Liver (tissue), 3 donors: ENCODE data around the gene ZNF287.

ENCODE experiments used
- ATF3 ChIP-seq: IDR thresholded peaks from 2 replicates; pipeline ENCODE4 v1.6.1; 2016; ENCODE audit warnings: antibody characterized with exemption
- CTCF ChIP-seq: fragments of 150-350 bp; IDR thresholded peaks from 2 replicates; pipeline ENCODE4 v1.5.1; 2017; ENCODE audit warnings: improper control_type of control experiment, low read depth, low read length; ENCODE audit not compliant: missing input control
- EGR1 ChIP-seq, 2 donors: IDR thresholded peaks; 2 replicates each; pipeline ENCODE4 v1.6.1; 2016 to 2018; ENCODE audit warnings: antibody characterized with exemption in 2 of 2, low read depth in 2 of 2
- FOXA1 ChIP-seq: IDR thresholded peaks from 2 replicates; pipeline ENCODE4 v1.6.1; 2016; ENCODE audit warnings: antibody characterized with exemption
- FOXA2 ChIP-seq: IDR thresholded peaks from 2 replicates; pipeline ENCODE4 v1.6.1; 2016; ENCODE audit warnings: antibody characterized with exemption
- GABPA ChIP-seq, 2 donors: IDR thresholded peaks in 1 of 2; conservative IDR thresholded peaks in 1 of 2; 2 replicates each; pipeline ENCODE4 v1.6.1; 2016; ENCODE audit warnings: antibody characterized with exemption in 2 of 2, mild to moderate bottlenecking in 1 of 2, moderate library complexity in 1 of 2
- HNF4A ChIP-seq, 2 donors: conservative IDR thresholded peaks; 2 replicates each; pipeline ENCODE4 v1.6.1; 2016; ENCODE audit warnings: antibody characterized with exemption in 2 of 2, mild to moderate bottlenecking in 2 of 2
- MAX ChIP-seq: IDR thresholded peaks from 2 replicates; pipeline ENCODE4 v1.6.1; 2016; ENCODE audit warnings: antibody characterized with exemption
- RAD21 ChIP-seq, 2 donors: IDR thresholded peaks; 2 replicates each; pipeline ENCODE4 v1.6.1; 2016; ENCODE audit warnings: antibody characterized with exemption in 2 of 2, mild to moderate bottlenecking in 2 of 2
- RXRA ChIP-seq, 2 donors: IDR thresholded peaks; 2 replicates each; pipeline ENCODE4 v1.6.1; 2017 to 2018; ENCODE audit warnings: antibody characterized with exemption in 2 of 2, mild to moderate bottlenecking in 1 of 2
- TAF1 ChIP-seq: conservative IDR thresholded peaks from 2 replicates; pipeline ENCODE4 v1.6.1; 2016; ENCODE audit warnings: antibody characterized with exemption, mild to moderate bottlenecking
- YY1 ChIP-seq: IDR thresholded peaks from 2 replicates; pipeline ENCODE4 v1.6.1; 2016; ENCODE audit warnings: antibody characterized with exemption, mild to moderate bottlenecking
- ZBTB33 ChIP-seq: IDR thresholded peaks from 2 replicates; pipeline ENCODE4 v1.6.1; 2016; ENCODE audit warnings: antibody characterized with exemption
- donor health status: healthy.
- donor health status: healthy.

GRCh38 chr17:16584273-16584995, 15.4 kb upstream of the ZNF287 start:
- TF ChIP-seq CTCF (peak; percentile 74), MAX (no peak), FOXA2 (no peak), TAF1 (no peak), EGR1 (IDR thresholded peaks at IDR 0.05; ENCODE audit: low read depth in 2 of 2) (no peak), ATF3 (no peak), GABPA (IDR thresholded peaks at IDR 0.05 in 1 of 2, conservative IDR thresholded peaks at IDR 0.05 in 1 of 2) (no peak), HNF4A (conservative IDR thresholded peaks at IDR 0.05) (no peak), FOXA1 (no peak), RAD21 (IDR thresholded peaks at IDR 0.05) (peak; percentile 60 to 80), ZBTB33 (no peak), YY1 (no peak), RXRA (IDR thresholded peaks at IDR 0.05) (no peak)
